HUDEP-2 (cell line): ENCODE results near the gene TTLL11.
"Not testable (repeated sequence)": the region's sequence is repeated elsewhere in the genome, so short reads cannot be mapped to it uniquely, and the experiment has no call there.

ENCODE experiments used
- DNase-seq, 76 experiments: peaks; one replicate each; lab custom pipeline; 2025; ENCODE audit not compliant: unreplicated experiment in 76 of 76; lab: John Stamatoyannopoulos, UW

The TTLL11 gene

GRCh38 chr9:122087406-122088200 lies 5.5 kb downstream of the TTLL11 start:
- DNase-seq = no peak

GRCh38 chr9:122086873-122087272 lies 6.2 kb downstream of the TTLL11 start:
- peak in 21 of 76 experiments; percentile 7 to 50 (median 17) for DNase-seq

GRCh38 chr9:122085260-122085659 lies 7.8 kb downstream of the TTLL11 start:
- no peak for DNase-seq

GRCh38 chr9:122084026-122084675 lies 9.0 kb downstream of the TTLL11 start:
- DNase-seq = no peak

- DNase-seq = no peak
Observed at GRCh38 chr9:122080986-122081385, 12.1 kb downstream of the TTLL11 start.

- no peak for DNase-seq
Observed at GRCh38 chr9:122078557-122078956, 14.6 kb downstream of the TTLL11 start.

GRCh38 chr9:122076773-122077172 lies 16.3 kb downstream of the TTLL11 start:
- DNase-seq = no peak

- DNase-seq = no peak
Observed at GRCh38 chr9:122076117-122076516, 17.0 kb downstream of the TTLL11 start.

GRCh38 chr9:122075135-122076030 lies 17.7 kb downstream of the TTLL11 start:
- no peak for DNase-seq

- no peak for DNase-seq
Observed at GRCh38 chr9:122071715-122072114, 21.4 kb downstream of the TTLL11 start.

GRCh38 chr9:122070728-122071515 lies 22.2 kb downstream of the TTLL11 start:
- DNase-seq = no peak

- DNase-seq = not testable (repeated sequence)
Observed at GRCh38 chr9:122066680-122067079, 26.4 kb downstream of the TTLL11 start.

GRCh38 chr9:122065923-122066629 lies 27.0 kb downstream of the TTLL11 start:
- DNase-seq = peak in 15 of 76 experiments; percentile 15 to 70 (median 26)

GRCh38 chr9:122060481-122060880 lies 32.6 kb downstream of the TTLL11 start:
- DNase-seq = no peak

- peak in 1 of 76 experiments; percentile 14 for DNase-seq
Observed at GRCh38 chr9:122059955-122060324, 33.2 kb downstream of the TTLL11 start.

- DNase-seq = no peak
Observed at GRCh38 chr9:122059214-122059954, 33.7 kb downstream of the TTLL11 start.

- DNase-seq = no peak
Observed at GRCh38 chr9:122058709-122059108, 34.4 kb downstream of the TTLL11 start.

- no peak for DNase-seq
Observed at GRCh38 chr9:122058051-122058450, 35.1 kb downstream of the TTLL11 start.

GRCh38 chr9:122057211-122057610 lies 35.9 kb downstream of the TTLL11 start:
- no peak for DNase-seq
